Lung (tissue), 12 donors: ENCODE measurements around the gene SLC5A4. TPM values are rescaled to one million over a fixed set of nuclear protein-coding genes. Genes with fewer than 3 reads are reported as not detected.
"Not testable (repeated sequence)": the region's sequence is repeated elsewhere in the genome, so short reads cannot be mapped to it uniquely, and the experiment has no call there.

Experiments used
- ATAC-seq: fragments of 200-7000 bp; cut with Tn5 transposase; one replicate; pipeline ENCODE4 v1.9.1; 2020; ENCODE audit warnings: moderate number of reproducible peaks; ENCODE audit not compliant: insufficient read depth, low FRiP score
- DNase-seq, 3 donors: peaks; one replicate each; pipeline ENCODE4 v3.0.0-alpha.2; 2013 to 2017
- H3K27ac ChIP-seq, 2 donors: one replicate each; pipeline ENCODE4 v1.5.1; 2013; ENCODE audit warnings: mild to moderate bottlenecking in 2 of 2, moderate library complexity in 2 of 2, control low read depth in 1 of 2, inconsistent platforms in 1 of 2, low read depth in 1 of 2, low read length in 1 of 2
- H3K27me3 ChIP-seq, 3 donors: one replicate each; pipeline ENCODE4 v1.5.1; 2013; ENCODE audit warnings: low read length in 2 of 3; ENCODE audit not compliant: control insufficient read depth in 3 of 3, insufficient read depth in 3 of 3
- H3K36me3 ChIP-seq, 4 donors: one replicate each; pipeline ENCODE4 v1.5.1; 2013; ENCODE audit warnings: low read length in 4 of 4, mild to moderate bottlenecking in 1 of 4, moderate library complexity in 1 of 4; ENCODE audit not compliant: control insufficient read depth in 4 of 4, insufficient read depth in 4 of 4
- H3K4me1 ChIP-seq, 5 donors: one replicate each; pipeline ENCODE4 v1.5.1; 2013; ENCODE audit warnings: low read length in 5 of 5, mild to moderate bottlenecking in 2 of 5, moderate library complexity in 1 of 5; ENCODE audit not compliant: control insufficient read depth in 5 of 5, insufficient read depth in 5 of 5
- H3K4me3 ChIP-seq: one replicate; pipeline ENCODE4 v1.5.1; 2013; ENCODE audit warnings: mild to moderate bottlenecking, control low read depth, moderate library complexity
- H3K9ac ChIP-seq, 2 donors: one replicate each; pipeline ENCODE4 v1.5.1; 2013; ENCODE audit warnings: low read length in 2 of 2, control low read depth in 1 of 2; ENCODE audit not compliant: insufficient read depth in 1 of 2
- H3K9me3 ChIP-seq, 4 donors: one replicate each; pipeline ENCODE4 v1.5.1; 2013; ENCODE audit warnings: low read length in 3 of 4, mild to moderate bottlenecking in 1 of 4, moderate library complexity in 1 of 4; ENCODE audit not compliant: control insufficient read depth in 4 of 4, insufficient read depth in 3 of 4
- CTCF ChIP-seq: IDR thresholded peaks from 2 replicates; pipeline ENCODE4 v1.5.1; 2012; ENCODE audit warnings: mild to moderate bottlenecking; ENCODE audit errors: control extremely low read depth, extremely low read depth
- WGBS, 2 donors: extraction: QIAGEN DNeasy Blood & Tissue Kit; methylation state at CpG; one replicate each; pipeline ENCODE4 v1.1.7; 2013; 5-methylcytosine and 5-hydroxymethylcytosine counted together
- polyA plus RNA-seq, 2 donors: library from polyadenylated mRNA; stranded (reverse); fragments of 200-250 nt; gene quantifications; one replicate each; pipeline ENCODE4 v1.2.1, GENCODE V29; 2013
- total RNA-seq, 2 donors: library from RNA; depleted of rRNA in 1 of 2; stranded (reverse); fragments of >200 nt in 1 of 2; gene quantifications; one replicate each; pipeline ENCODE4 v1.2.1, GENCODE V29; 2014 to 2021
- donor health status: control.
- donor health status: control.
- donor health status: Bipolar disorder and iron deficiency.
- donor health status: healthy.
- donor health status: DM: yes; HTN: yes; CAD: no.

The SLC5A4 gene
- total and polyA plus RNA-seq, 4 donors, result 0.30 to 1.9 (median 0.95) TPM

- not testable (repeated sequence) for H3K4me3 ChIP-seq, DNase-seq
These were observed 64.1 kb downstream of the SLC5A4 start for GRCh38 chr22:32191021-32191420.

GRCh38 chr22:32185821-32186220, 69.3 kb downstream of the SLC5A4 start:
- no peaks in the 10 kb centered on the region for H3K36me3 ChIP-seq
- H3K27me3 ChIP-seq, result peaks cover 0 to 6% (median 0%) of the 10 kb centered on the region in 3 donors
- no peak overlapping the region for H3K4me3 ChIP-seq
- no peak for ATAC-seq
- 84 to 93% methylated on average over 3 of the region's 3 CpGs for WGBS, 2 donors
- H3K4me1 ChIP-seq, result no peaks in the 10 kb centered on the region
- peaks cover 0 to 1% (median 0%) of the 10 kb centered on the region in 4 donors for H3K9me3 ChIP-seq
- no peak overlapping the region for H3K27ac ChIP-seq
- TF ChIP-seq CTCF, result no peak
- DNase-seq, result no peak
- H3K9ac ChIP-seq, result no peak overlapping the region

More at GRCh38 chr22:32191021-32191420, 64.1 kb downstream of the SLC5A4 start:
- H3K27ac ChIP-seq, H3K27me3 ChIP-seq, H3K9ac ChIP-seq, ATAC-seq, H3K4me1 ChIP-seq, H3K36me3 ChIP-seq, H3K9me3 ChIP-seq: not testable (repeated sequence)
- WGBS, 2 donors, result 82 to 87% methylated on average over 14 to 15 of the region's 15 CpGs

GRCh38 chr22:32183625-32184024, 71.5 kb downstream of the SLC5A4 start:
- DNase-seq (no peak), ATAC-seq (no peak)
- no peak for TF ChIP-seq CTCF
- 80 to 90% methylated on average over 3 of the region's 3 CpGs for WGBS, 2 donors
- no peaks in the 10 kb centered on the region for H3K4me1 ChIP-seq
- H3K9me3 ChIP-seq, result peaks cover 0 to 3% (median 0%) of the 10 kb centered on the region in 4 donors
- no peak overlapping the region for H3K4me3 ChIP-seq
- H3K9ac ChIP-seq, result no peak overlapping the region
- H3K27me3 ChIP-seq, result peaks cover 0 to 14% (median 5%) of the 10 kb centered on the region in 3 donors
- no peak overlapping the region for H3K27ac ChIP-seq
- H3K36me3 ChIP-seq, result no peaks in the 10 kb centered on the region

- Histone ChIP-seq H3K9me3 (peaks cover 0 to 14% (median 0%) of the 10 kb centered on the region in 4 donors), H3K4me1 (peaks cover 0 to 1% (median 0%) of the 10 kb centered on the region in 5 donors), H3K36me3 (no peaks in the 10 kb centered on the region), H3K9ac (no peak overlapping the region), H3K27ac (no peak overlapping the region), H3K27me3 (peaks cover 1 to 29% (median 8%) of the 10 kb centered on the region in 3 donors), H3K4me3 (no peak overlapping the region)
- no peak for TF ChIP-seq CTCF
- no peak for DNase-seq
- ATAC-seq, result no peak
- WGBS, 2 donors, result 77 to 84% methylated on average over 6 of the region's 6 CpGs
These were observed 74.1 kb downstream of the SLC5A4 start for GRCh38 chr22:32181043-32181442.
